ENCODE measurements around the gene CENPE.

The CENPE gene

GRCh38 chr4:103074744-103075434 is 123.3 kb downstream of the CENPE start:
- no peak for DNase-seq

DNA sequence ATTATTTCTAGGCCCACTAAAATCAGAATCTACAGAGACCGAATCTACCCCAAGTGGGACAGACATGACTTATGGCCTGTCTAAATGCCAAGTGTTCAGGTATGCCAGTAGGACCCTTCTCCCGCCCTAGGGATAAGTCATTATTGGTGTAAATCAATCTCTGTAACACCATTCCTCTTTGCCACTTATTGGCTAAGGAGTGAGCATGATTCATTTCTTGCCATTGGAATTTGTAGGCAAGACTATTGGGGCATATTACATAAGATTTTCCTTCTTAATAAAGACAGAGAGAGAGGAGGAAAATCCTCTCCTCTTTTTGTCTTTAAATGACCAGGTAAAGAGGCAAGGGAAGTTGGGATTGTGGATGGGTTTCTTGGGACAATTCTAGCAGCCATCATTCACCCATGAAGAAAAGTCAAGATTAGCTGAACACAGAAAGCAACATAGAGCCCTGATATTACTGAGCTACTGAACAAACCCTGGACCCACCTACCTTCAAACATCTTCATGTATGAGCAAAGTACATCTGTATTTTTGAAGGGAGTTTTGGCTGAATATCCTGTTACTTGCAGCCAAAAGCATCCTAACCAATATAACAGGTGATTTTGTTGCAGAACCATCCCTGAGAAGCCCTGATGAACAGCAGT is 124.2 kb downstream of the CENPE start:
- DNase-seq = no peak

DNA sequence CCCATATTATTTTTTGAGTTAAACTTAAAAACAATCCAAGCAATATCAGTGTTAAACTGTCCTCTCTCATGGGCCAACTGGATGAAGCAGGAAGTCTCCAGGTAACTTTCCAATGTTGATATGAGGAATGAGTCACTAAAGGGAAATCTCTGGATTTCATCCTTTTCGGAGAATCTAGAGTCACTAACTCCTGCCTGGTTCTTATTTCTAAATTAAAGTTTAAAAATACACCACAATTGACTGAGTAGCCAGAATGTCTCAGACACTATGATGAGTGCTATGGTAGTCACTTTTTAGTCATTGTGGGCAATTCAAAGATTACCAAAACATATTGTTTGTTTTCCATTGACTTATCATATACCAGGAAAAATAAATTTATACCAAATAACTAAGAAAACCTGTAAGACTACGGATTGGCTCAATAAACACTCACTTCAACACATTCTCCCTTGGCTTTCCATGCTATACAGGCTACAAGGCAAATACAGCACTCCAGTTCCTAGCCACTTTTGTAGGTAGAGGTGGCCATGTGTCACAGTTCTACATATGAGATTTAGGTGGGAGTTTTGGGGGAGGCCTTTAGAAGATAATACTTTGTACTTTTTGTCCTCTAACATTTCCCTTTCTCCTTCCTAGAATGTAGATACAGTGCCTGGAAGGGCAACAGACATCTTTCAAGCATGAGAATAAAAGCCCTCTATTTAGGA is 130.1 kb downstream of the CENPE start:
- no peak for DNase-seq

DNA sequence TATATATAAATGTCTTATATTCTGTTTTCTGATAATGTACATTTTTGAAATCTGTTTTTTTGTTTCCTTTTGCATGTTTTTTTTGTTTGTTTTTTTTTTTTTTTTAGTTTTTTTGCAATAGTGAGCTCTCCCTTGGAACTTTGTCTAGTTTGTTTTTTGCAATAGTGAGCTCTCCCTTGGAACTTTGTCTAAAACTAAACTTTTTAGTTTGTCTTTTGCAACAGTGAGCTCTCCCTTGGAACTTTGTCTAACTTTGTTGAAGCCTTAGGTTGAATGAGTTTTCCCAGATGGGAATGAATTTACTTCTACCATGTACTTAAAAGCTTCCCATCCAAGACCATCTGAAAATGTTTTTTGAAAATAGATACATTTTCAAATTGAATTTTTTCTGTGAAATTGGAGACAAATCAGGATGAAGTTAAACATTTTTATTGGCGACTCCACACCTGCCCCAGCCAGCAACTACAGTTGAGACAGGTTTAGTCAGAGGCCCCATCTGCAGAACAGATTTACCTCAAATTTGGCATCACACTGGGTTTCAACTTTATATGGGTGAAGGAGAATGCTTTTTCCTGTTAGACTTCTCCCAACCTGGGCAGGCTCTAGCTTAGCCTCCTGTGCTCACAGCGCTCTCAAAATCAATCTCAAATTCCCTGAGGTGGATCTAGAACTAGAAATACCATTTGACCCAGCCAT is 137.5 kb downstream of the CENPE start:
- DNase-seq = no peak
